ENCODE data around the gene VPS54. TPM values are rescaled to one million over a fixed set of nuclear protein-coding genes. Genes with fewer than 3 reads are reported as not detected.

The VPS54 gene
- total RNA-seq, 4 donors from 2014 or later = 19.8 to 24.0 (median 22.2) TPM

- WGBS, 2 donors = 38 to 52% methylated on average over 4 of the region's 4 CpGs
- peak overlapping the region in 2 of 4 donors; percentile 30 to 79 for H3K27ac ChIP-seq
- TF ChIP-seq EP300 (IDR thresholded peaks at IDR 0.05) (no peak), POLR2A (IDR thresholded peaks at IDR 0.05) (no peak), CTCF (IDR thresholded peaks at IDR 0.05) (no peak)
- DNase-seq (ENCODE audit: low spot score in 2 of 2) = no peak
- H3K4me3 ChIP-seq = no peak overlapping the region
- H3K4me1 ChIP-seq = peaks cover 0 to 13% (median 2%) of the 10 kb centered on the region in 4 donors
- no peaks in the 10 kb centered on the region for H3K27me3 ChIP-seq
- H3K9me3 ChIP-seq = no peaks in the 10 kb centered on the region
- no peaks in the 10 kb centered on the region for H3K36me3 ChIP-seq
Observed at GRCh38 chr2:64035072-64035942, 16.1 kb upstream of the VPS54 start.

DNA sequence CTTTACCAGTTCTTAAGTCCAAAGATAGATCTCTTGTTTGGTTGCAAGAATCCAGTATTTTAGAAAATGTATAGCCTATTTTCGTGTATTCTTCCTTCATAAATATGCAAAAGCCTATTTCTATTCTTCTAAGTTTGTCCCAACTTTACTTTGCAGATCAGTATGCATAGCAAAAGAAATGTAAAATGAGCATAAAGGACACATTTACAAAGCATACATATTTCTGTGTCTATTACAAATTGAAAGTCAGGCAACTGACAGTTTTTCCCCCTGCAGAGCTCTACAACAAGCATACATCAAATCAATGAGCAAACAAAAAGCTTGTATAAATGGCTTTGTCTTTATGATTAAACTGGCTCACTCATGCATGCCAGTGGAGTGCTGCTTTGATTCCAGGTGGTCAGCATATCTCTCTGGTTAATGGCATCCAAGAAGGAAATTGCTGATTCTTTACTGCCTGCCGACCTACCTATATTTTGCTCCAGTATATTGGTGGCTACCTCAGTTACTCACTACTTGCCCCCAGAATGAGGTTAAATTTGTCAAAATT lies 10.0 kb upstream of the VPS54 start:
- Histone ChIP-seq H3K9me3 (no peaks in the 10 kb centered on the region), H3K27ac (no peak overlapping the region), H3K4me3 (no peak overlapping the region), H3K36me3 (no peaks in the 10 kb centered on the region), H3K4me1 (no peaks in the 10 kb centered on the region), H3K27me3 (no peaks in the 10 kb centered on the region)
- no peak for TF ChIP-seq POLR2A (IDR thresholded peaks at IDR 0.05)
- no peak for TF ChIP-seq EP300 (IDR thresholded peaks at IDR 0.05)
- no peak for TF ChIP-seq CTCF (IDR thresholded peaks at IDR 0.05)
- WGBS, 2 donors = 79% methylated on average over 2 of the region's 2 CpGs
- DNase-seq (ENCODE audit: low spot score in 2 of 2) = no peak

GRCh38 chr2:64025741-64026140 lies 6.5 kb upstream of the VPS54 start:
- DNase-seq (ENCODE audit: low spot score in 2 of 2) = no peak
- no peak overlapping the region for H3K4me3 ChIP-seq
- no peak for TF ChIP-seq EP300 (IDR thresholded peaks at IDR 0.05)
- TF ChIP-seq CTCF (IDR thresholded peaks at IDR 0.05) = no peak
- no peak for TF ChIP-seq POLR2A (IDR thresholded peaks at IDR 0.05)
- H3K4me1 ChIP-seq = peaks cover 0 to 8% (median 2%) of the 10 kb centered on the region in 4 donors
- no peaks in the 10 kb centered on the region for H3K9me3 ChIP-seq
- no peaks in the 10 kb centered on the region for H3K36me3 ChIP-seq
- H3K27ac ChIP-seq = no peak overlapping the region
- 80 to 93% methylated on average over 3 of the region's 3 CpGs for WGBS, 2 donors
- H3K27me3 ChIP-seq = no peaks in the 10 kb centered on the region

- no peak for DNase-seq (ENCODE audit: low spot score in 2 of 2)
- 89 to 94% methylated on average over 3 of the region's 3 CpGs for WGBS, 2 donors
- Histone ChIP-seq H3K36me3 (no peaks in the 10 kb centered on the region), H3K9me3 (no peaks in the 10 kb centered on the region), H3K4me1 (peaks cover 0 to 21% (median 5%) of the 10 kb centered on the region in 4 donors), H3K27me3 (no peaks in the 10 kb centered on the region), H3K4me3 (no peak overlapping the region), H3K27ac (no peak overlapping the region)
- TF ChIP-seq EP300 (IDR thresholded peaks at IDR 0.05) (no peak), CTCF (IDR thresholded peaks at IDR 0.05) (no peak), POLR2A (IDR thresholded peaks at IDR 0.05) (no peak)
Observed at GRCh38 chr2:64024259-64024949, 5.2 kb upstream of the VPS54 start.

Measured in tibial nerve (tissue), 4 donors.